ENCODE measurements around the gene PRR5L.

DNA sequence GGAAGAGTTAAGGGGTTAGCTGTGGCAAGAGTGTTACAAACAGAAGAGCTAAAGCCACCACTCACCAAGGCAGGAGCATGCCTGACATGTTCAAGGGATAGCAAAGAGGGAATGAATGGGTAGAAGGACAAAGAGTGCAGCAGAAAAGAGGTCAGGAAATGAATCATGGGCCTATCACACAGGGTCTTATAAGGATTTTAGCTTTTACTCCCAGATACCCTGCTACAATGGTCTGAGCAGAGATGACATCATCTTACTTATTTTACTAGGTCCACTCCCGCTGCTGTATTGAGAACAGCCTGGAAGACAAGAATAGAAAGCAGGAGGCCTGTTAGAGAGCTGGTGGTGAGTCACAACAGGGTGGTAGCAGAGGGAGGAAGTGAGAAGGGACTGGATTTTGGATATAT lies 204.2 kb downstream of the PRR5L start:
- TF ChIP-seq TAF1 (IDR thresholded peaks at IDR 0.05; ENCODE audit: low read depth, low read length) (no peak), POLR2A (IDR thresholded peaks at IDR 0.05; ENCODE audit: low read depth, low read length) (no peak), POLR2AphosphoS5 (IDR thresholded peaks at IDR 0.05; ENCODE audit: low read depth, low read length) (no peak), POU2F2 (IDR thresholded peaks at IDR 0.05; ENCODE audit: low read depth, low read length) (no peak), SPI1 (IDR thresholded peaks at IDR 0.05; ENCODE audit: low read depth, low read length) (peak; percentile 93), PAX5 (IDR thresholded peaks at IDR 0.05; ENCODE audit: insufficient read depth, low read length, severe bottlenecking) (no peak)

Data from GM12891 (cell line).